HG03469 (cell line): ENCODE results near the gene ANTKMT.

Experiments
- ATAC-seq: cut with Tn5 transposase; IDR thresholded peaks from one replicate; pipeline ENCODE4 v1.9.1; 2021; ENCODE audit warnings: mild to moderate bottlenecking, moderate library complexity, moderate number of reproducible peaks; ENCODE audit not compliant: unreplicated experiment

ANTKMT gene, protein sequence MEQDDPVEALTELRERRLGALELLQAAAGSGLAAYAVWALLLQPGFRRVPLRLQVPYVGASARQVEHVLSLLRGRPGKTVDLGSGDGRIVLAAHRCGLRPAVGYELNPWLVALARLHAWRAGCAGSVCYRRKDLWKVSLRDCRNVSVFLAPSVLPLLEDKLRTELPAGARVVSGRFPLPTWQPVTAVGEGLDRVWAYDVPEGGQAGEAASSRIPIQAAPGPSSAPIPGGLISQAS

DNA sequence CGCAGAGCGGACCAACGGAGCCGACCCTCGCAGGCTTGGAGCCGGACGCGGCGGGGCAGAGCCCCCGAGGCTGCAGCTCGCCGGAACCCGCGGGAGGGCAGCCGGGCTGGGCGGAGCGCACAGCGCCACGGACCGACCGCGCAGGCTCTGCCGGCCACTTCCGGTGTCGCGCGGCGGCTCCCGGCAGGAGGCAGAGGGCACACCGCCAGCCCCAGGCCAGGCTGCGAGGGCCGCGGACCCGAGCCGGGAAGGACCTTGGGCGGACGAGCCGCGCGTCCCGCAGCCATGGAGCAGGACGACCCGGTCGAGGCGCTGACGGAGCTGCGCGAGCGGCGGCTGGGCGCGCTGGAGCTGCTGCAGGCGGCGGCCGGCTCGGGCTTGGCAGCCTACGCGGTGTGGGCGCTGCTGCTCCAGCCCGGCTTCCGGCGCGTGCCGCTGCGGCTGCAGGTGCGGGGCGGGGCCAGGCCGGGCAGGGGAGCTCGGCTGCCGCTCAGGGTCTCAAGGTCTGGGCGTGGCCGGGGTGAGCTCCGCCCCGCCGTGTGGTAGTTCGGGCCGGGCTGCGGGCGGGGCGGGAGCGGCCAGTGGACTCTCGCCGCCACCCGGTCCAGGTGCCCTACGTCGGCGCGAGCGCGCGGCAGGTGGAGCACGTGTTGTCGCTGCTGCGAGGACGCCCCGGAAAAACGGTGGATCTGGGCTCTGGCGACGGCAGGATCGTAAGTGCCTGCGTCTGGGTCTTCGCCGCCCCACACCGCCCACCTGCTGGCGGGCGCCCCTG, at the start of gene ANTKMT:
Gene ANTKMT (plus strand): TSS at position 157 of the 775 bp plus-strand sequence. CDS start 129 bp downstream, at position 286.
- ATAC-seq: peak; percentile 39

DNA sequence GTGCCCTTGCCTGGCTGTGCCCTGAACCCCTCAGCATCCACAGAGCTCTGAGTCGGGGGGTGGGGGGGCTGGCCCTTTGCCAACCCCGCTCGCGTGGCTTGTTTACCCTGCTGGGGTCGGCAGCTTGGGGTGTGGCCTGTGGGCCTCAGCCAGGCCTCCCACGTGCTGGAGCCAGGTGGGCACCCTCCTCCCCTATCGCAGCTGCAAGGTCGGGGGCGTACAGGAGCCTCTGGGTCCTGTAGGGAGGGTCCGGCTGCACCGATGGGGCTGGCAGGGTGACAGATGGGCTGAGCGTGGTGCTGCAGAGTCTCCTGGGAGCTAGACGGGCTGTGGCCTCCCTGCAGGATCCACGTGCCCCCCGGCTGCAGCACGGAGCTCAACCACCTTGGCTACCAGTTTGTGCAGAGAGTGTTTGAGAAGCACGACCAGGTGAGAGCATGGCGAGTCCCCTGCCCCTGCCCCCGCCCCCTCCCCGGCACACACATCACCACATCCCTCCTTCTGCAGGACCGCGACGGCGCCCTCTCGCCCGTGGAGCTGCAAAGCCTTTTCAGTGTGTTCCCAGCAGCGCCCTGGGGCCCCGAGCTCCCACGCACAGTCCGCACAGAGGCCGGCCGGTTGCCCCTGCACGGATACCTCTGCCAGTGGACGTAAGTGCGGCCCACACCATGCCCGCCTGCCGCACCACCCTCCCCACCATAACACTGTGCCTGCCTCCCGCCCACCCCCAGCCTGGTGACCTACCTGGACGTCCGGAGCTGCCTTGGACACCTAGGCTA, 49.4 kb upstream of the ANTKMT start:
- no peak for ATAC-seq

DNA sequence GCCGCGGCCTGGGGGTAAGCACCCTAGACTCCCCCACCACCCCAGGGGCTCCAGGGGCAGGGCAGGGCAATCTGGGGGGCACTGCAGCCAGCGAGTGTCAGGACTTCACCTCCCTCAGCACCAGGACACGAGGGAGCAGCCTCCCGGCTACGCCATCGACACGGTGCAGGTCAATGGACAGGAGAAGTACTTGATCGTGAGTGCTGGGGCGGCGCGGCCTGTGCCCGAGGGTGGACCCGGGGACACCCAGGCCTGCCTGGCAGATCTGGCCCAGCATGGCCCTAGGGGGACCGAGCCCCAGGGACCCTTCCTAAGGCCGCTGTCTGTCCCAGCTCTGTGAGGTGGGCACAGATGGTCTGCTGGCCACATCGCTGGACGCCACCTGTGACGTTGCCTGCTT, 48.6 kb upstream of the ANTKMT start:
- ATAC-seq: no peak

DNA sequence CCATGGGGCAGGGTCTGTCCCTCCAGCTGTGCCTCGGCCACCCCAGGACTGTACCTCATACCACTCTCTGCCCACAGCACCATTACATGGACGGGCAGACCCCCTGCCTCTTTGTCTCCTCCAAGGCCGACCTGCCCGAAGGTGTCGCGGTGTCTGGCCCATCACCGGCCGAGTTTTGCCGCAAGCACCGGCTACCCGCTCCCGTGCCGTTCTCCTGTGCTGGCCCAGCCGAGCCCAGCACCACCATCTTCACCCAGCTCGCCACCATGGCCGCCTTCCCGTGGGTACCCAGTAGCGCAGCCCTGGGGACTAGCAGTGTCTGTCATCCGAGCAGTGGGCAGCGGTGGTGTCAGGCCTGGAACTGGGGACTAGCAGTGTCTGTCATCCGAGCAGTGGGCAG, 48.1 kb upstream of the ANTKMT start:
- ATAC-seq: no peak

DNA sequence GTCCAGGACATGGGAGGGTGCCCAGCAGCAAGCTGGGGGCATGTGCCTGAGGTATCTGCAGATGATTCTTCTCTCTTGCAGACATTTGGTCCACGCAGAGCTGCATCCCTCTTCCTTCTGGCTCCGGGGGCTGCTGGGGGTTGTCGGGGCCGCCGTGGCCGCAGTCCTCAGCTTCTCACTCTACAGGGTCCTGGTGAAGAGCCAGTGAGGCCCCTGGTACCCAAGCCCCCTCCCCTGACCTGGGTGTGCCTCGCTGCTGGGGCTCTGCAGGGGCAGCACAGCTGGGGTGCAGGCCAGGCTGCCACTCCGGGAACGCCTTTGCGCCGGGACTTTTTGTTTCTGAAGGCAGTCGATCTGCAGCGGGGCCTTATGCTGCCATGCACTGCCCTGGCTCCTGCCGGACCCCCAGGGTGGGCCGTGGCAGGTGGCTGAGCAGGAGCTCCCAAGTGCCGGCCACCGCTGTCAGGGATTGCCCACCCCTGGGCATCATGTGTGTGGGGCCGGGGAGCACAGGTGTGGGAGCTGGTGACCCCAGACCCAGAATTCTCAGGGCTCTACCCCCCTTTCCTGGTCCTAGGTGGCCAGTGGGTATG, 47.5 kb upstream of the ANTKMT start:
- no peak for ATAC-seq

DNA sequence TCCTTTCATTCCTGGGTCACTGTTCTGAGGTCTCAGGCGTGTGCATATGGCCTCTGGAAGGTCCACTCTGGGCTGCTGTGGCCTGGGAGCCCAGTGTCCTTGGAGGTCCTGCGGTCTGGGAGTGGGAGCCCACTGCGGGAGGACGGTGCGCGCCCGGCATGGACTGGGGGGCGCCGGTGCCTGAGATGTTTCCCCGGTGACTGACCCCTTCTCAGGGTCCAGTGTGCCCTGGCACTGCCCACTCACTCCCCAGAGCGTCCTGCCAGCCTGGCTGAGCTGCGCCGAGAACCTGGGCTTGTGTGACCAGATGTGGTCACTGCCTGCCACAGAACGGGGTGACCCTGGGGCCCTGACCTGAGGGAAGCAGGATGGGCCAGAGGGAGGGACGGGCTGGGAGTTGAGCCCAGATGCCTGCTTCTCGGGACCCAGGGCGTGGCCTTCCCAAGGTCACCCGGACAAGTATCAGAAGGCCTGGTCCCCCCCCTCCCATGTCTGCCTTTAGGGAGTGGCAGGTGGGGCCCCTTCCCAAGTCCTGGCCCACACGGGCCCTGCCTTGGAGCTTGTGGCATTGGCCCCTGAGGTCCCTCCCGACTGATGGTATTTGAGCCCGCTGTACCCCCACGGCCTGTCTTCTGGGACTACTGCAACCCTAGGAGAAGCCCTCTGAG, 46.6 kb upstream of the ANTKMT start:
- no peak for ATAC-seq

DNA sequence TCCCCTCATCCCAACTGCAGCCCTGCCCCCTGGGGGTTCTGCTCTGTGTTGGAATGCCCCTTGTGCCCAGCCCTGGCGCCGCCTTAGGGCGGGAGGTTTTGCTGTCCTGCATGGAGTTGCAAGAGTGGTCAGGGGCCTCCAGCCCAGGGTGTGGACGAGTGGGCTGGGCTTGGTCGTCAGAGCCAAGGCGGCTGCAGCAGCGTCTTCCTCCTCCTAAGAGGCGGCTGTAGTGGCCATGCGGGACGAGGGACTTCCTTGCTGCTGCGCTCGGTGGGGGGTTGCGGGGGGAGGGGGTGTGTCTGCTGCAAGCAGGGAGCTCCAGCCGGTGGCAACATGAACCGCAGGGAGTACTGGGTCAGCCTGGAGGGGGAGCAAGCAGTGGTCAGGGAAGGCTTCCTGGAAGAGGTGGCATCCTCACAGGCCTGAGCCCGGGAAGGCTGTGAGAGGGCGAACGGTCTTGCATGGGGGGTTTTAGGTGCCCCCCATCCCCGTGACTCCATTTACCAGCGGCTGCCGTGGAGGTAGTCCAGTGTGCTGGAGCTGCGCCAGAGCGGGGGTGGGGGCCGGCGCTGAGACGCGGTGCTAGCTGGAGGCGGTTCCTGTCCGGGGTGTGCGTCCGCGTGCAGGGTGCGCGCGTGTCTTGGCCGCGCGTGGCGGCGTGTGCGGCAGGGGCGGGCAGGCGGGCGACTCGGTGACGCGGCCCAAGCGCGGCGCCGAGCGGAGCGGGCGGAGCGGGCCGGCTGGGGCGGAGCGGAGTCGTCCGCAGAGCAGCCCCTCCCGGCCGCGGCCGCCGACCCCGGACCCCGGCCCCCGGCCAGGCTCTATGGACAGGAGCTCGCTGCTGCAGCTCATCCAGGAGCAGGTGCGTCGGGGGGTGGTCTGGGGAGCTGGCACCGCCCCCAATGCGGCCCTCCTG, 45.7 kb upstream of the ANTKMT start, which contains the start of gene RHBDL1:
Gene RHBDL1 (plus strand): TSS at position 704 of the 916 bp plus-strand sequence. CDS start 120 bp downstream, at position 824.
- ATAC-seq: no peak

DNA sequence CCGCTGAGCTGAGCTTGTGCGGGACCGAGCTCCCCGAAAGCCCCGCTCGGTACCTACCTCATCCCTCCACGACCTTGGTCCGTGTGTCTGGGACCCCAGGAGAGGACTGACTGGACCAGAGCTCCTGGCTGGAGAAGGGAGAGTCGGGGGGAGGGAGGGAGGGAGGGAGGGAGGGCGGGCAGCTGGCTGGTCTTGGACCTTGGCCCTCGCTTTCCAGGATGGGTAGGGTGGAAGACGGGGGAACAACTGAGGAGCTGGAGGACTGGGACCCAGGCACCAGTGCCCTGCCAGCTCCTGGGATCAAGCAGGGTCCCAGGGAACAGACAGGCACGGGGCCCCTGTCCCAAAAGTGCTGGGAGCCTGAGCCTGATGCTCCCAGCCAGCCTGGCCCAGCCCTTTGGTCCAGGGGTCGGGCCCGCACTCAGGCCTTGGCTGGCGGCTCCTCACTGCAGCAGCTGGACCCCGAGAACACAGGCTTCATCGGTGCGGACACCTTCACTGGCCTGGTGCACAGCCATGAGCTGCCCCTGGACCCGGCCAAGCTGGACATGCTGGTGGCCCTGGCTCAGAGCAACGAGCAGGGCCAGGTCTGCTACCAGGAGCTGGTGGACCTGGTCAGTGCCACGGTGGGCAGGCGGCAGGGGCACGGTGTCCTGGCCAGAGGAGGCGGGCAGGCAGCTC, 44.9 kb upstream of the ANTKMT start:
- ATAC-seq: no peak

DNA sequence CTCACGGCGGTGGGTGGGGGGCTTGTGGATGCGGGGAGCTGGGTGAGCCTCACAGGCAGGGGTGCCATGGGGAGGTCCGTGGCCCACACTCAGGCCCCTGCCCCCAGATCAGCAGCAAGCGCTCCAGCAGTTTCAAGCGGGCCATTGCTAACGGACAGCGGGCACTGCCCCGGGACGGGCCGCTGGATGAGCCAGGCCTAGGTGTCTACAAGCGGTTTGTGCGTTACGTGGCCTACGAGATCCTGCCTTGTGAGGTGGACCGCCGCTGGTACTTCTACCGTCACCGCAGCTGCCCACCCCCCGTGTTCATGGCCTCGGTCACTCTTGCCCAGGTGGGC, 44.4 kb upstream of the ANTKMT start:
- no peak for ATAC-seq

DNA sequence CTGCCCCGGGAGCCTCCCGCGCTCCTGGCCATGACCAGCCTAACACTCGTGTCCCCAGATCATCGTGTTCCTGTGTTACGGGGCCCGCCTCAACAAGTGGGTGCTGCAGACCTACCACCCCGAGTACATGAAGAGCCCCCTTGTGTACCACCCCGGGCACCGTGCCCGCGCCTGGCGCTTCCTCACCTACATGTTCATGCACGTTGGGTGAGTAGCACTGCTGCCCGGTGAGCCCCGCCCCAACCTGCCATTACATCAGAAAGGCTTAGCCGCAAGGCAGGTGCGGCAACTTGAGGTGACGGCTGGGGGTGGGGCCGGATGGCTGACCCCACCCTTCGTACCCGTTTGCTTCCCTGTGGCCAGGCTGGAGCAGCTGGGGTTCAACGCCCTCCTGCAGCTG, 44.0 kb upstream of the ANTKMT start:
- no peak for ATAC-seq

DNA sequence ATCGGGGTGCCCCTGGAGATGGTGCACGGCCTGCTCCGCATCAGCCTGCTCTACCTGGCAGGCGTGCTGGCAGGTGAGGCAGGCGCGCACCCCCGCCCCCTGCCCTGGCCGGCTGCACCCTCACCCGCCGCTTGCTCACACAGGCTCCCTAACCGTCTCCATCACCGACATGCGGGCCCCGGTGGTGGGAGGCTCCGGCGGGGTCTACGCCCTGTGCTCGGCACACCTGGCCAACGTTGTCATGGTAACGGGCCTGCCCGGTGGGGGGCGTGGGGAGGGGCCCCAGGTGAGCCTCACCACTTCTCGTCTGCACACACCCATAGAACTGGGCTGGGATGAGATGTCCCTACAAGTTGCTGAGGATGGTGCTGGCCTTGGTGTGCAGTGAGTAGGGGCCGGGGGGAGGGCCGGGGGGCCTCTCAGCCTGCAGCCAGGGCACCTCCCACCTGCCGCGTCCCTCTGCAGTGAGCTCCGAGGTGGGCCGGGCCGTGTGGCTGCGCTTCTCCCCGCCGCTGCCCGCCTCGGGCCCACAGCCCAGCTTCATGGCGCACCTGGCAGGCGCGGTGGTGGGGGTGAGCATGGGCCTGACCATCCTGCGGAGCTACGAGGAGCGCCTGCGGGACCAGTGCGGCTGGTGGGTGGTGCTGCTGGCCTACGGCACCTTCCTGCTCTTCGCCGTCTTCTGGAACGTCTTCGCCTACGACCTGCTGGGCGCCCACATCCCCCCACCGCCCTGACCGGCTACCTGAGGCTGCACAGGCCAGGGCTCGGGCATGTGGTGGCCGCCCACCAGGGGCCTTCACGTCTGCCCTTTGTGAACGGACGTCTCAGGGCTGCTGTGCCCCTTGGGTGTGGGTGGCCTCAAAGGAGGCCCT, 43.4 kb upstream of the ANTKMT start:
- no peak for ATAC-seq

DNA sequence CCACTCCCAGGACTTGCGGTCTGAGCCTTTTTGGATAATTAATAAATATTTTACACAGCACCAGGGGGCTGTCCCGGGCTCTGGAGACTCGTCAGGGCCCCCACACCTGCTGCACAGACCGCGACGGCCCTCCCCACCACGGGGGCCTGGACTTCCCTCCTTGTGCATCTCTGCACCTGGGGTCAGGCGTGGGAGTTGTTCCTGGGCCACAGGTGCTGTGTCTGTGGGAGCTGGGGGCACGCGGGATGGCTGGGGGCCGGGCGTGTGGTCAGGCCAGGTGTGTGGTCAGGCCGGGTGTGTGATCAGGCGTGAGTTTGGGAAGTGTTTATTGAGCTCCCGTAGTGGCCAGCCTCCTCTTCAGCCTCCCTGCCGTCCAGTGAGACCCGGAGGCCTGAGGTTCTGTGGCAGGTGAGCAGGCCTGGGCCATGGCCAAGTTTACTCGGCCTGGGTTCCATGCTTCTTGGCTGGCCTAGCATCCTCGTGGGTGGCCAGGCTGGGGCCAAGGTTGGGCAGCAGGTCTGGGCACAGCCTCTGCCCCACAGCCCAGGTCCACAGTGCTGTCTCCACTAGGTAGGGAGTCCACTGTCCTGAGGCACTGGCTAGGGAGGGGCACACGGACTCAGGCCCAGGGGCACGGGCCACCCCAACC, 42.6 kb upstream of the ANTKMT start:
- ATAC-seq: no peak

DNA sequence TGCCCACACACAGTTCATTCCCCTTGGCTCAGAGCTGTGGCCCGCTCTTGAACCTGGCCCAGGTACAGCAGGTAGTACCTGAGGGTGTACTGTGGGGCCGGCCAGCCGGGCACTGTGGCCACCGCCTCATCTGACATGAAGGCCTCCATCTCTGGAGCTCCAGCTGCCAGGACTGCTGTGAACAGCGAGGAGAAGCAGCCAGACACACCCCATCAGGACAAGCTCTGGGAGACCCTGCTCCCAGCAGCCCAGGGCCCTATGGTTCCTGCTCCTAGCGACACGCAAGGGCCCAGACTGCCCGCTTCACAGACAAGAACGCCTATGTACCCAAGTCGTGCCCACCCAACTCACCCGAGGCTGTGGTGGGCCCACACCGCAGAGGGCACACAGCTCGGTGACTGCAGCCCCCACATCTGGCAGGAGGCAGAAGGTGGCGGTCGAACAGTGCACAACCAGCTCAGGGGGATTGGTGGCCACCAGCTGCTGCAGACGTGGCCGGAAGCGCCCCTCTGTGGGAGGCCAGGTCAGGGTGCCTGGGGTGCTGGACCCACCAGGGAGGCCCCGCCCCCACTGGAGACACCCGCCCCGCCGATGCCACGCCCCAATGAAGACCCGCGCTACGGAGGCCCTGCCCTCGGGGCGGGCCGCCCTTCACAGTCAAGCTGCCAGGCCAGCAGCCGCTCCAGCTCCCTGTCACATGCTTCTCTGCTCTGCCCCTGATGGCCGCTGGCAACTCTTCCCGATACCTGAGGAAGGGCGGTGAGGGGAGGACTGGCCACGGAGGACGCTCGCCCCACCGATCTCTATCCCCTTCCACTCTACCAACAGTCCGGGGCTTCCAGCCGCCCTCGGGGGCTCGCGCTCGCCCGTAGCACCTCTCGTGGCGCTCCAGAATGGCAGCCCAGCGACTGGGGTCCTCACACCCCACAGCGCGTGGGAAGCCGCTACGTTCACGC, 41.8 kb upstream of the ANTKMT start:
- ATAC-seq: no peak

DNA sequence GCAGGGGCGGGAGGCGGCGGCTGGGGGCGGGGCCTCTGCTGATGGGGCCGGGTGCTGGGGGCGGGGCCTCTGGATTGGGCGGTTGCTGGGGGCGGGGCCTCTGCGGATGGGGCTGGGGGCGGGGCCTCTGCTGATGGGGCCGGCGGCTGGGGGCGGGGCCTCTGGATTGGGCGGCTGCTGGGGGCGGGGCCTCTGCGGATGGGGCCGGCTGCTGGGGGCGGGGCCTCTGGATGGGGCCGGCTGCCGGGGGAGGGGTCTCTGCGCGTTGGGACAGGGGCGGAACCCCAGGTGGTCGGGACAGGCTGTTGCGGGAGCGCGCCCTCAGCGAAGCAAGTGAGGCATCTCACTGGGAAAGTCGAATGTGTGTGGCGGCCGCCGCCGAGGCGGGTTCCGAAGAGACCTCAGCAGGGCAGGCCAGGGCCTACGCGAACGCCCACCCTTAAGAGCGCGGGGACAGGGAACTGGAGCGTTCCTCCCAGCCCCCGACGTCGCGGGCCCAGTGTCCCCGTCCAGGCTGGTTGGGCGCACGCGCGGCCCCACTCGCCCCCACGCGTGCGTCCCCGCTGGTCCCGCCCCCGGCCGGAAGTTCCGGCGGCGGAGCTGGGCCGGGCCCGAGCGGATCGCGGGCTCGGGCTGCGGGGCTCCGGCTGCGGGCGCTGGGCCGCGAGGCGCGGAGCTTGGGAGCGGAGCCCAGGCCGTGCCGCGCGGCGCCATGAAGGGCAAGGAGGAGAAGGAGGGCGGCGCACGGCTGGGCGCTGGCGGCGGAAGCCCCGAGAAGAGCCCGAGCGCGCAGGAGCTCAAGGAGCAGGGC, 40.9 kb upstream of the ANTKMT start, which contains the start of gene STUB1:
Gene STUB1 (plus strand): TSS at position 597 of the 811 bp plus-strand sequence. CDS start 116 bp downstream, at position 713.
- peak; percentile 23 for ATAC-seq

DNA sequence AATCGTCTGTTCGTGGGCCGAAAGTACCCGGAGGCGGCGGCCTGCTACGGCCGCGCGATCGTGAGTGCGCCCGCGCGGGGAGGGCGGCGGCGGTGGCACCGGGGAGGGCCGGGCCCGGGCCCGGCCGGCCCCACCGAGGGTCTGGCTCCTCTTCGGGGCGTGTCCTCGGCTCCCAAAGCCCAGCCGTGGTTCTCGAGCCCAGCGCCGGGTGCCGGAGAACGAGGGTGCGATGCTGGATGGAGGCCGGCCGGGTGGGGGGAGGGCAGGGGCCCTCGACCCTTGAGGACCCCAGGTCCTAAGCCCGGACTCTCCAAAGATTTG, 40.4 kb upstream of the ANTKMT start:
- ATAC-seq: no peak
